ENCODE results near the gene PTPRT.

PTPRT gene

DNA sequence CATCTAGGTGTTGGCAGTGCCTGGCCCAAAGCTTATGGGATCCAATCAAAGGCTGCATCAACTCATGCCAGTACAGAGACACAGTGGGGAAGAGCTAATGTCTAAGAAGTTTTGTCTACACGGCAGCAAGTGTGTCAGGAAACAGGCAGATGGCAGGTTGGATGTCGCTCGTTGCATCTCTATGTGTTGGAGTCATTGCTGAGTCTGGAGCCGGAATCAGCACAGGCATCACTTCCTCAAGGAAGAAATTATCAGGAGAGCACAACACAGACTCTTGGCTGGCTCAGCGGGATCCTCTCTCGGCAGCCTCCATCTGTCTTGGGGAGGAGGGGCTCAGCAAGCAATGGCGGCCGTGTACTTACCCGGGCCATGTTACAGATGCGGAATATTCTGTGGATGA, 1104.3 kb downstream of the PTPRT start:
- no peak overlapping the region for H3K27ac ChIP-seq (ENCODE audit: extremely low read depth, low read depth, low read length)
- TF ChIP-seq, protein P1, sequence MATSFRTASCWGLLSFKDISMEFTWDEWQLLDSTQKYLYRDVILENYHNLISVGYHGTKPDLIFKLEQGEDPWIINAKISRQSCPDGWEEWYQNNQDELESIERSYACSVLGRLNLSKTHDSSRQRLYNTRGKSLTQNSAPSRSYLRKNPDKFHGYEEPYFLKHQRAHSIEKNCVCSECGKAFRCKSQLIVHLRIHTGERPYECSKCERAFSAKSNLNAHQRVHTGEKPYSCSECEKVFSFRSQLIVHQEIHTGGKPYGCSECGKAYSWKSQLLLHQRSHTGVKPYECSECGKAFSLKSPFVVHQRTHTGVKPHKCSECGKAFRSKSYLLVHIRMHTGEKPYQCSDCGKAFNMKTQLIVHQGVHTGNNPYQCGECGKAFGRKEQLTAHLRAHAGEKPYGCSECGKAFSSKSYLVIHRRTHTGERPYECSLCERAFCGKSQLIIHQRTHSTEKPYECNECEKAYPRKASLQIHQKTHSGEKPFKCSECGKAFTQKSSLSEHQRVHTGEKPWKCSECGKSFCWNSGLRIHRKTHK (tag by site-specific recombination; IDR thresholded peaks at IDR 0.05): no peak
- TF ChIP-seq REPIN1 (tag by site-specific recombination; IDR thresholded peaks at IDR 0.05; ENCODE audit: low read depth) (no peak), SCRT2 (tag by site-specific recombination; IDR thresholded peaks at IDR 0.05) (no peak), ZNF510 (tag by site-specific recombination; IDR thresholded peaks at IDR 0.05; ENCODE audit: insufficient replicate concordance) (no peak)
- H3K9me3 ChIP-seq (ENCODE audit: control insufficient read depth, insufficient read depth, low read depth, low read length): no peaks in the 10 kb centered on the region
- ChIA-PET CTCF (no interaction called here), POLR2A (no interaction called here)
- no peak overlapping the region for H3K4me3 ChIP-seq (ENCODE audit: low read depth, low read length)
- H3K36me3 ChIP-seq (ENCODE audit: control insufficient read depth in 2 of 2, insufficient read depth in 1 of 2, low read length in 2 of 2): no peaks in the 10 kb centered on the region
- peaks cover 4% of the 10 kb centered on the region for H3K4me1 ChIP-seq (ENCODE audit: control insufficient read depth, insufficient read depth, low read length)

DNA sequence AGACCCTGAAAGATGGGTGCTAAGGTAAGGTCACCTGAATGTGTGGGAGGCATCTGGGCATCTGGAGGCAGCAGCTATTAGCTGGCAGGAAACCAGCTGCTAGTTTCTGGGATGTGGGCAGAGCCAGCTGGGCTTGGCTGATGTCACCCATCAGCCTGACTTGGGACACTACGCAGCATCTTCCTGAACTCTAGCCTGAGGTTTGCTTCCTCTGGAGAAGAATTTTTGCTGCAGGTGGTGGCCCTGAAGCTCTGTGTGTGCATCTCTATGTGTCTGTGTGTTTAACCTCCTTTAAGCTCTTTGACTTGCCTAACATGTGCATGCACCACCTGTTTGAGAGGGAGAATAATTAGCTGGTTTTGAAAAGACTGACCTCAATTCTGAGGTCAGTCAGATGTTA, 1106.4 kb downstream of the PTPRT start:
- CTCF ChIA-PET: no interaction called here
- Histone ChIP-seq H3K9me3 (ENCODE audit: control insufficient read depth, insufficient read depth, low read depth, low read length) (no peaks in the 10 kb centered on the region), H3K4me1 (ENCODE audit: control insufficient read depth, insufficient read depth, low read length) (peaks cover 4% of the 10 kb centered on the region), H3K4me3 (ENCODE audit: low read depth, low read length) (no peak overlapping the region), H3K36me3 (ENCODE audit: control insufficient read depth in 2 of 2, insufficient read depth in 1 of 2, low read length in 2 of 2) (no peaks in the 10 kb centered on the region), H3K27ac (ENCODE audit: extremely low read depth, low read depth, low read length) (no peak overlapping the region)
- POLR2A ChIA-PET: no interaction called here
- no peak for TF ChIP-seq ZNF473 (tag by site-specific recombination; IDR thresholded peaks at IDR 0.05)

DNA sequence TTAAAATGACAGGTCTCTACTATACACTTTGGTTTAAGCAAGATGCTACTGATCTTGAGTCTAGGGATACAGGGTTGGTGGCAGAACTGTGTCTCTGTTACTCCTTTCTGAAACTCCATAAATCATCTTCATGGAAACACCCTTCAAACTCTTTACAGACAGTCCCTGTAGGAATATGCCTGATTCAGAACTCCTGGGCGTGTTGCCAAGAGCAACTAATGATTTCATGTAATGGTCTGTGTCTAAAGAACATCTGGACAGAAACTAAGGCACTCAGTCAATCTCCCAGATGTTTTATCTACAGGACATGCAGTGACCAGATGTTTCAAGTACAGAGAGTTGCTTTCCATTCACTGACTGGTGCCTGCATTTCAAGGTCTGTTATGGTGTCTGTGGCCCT, 1107.1 kb downstream of the PTPRT start:
- ChIA-PET CTCF (no interaction called here), POLR2A (no interaction called here)
- peaks cover 4% of the 10 kb centered on the region for H3K4me1 ChIP-seq (ENCODE audit: control insufficient read depth, insufficient read depth, low read length)
- no peak overlapping the region for H3K4me3 ChIP-seq (ENCODE audit: low read depth, low read length)
- H3K27ac ChIP-seq (ENCODE audit: extremely low read depth, low read depth, low read length): no peak overlapping the region
- TF ChIP-seq MEIS1 (CRISPR knock-in tag; IDR thresholded peaks at IDR 0.05; ENCODE audit: borderline replicate concordance): peak; percentile 79
- TF ChIP-seq ZNF664 (tag by site-specific recombination; IDR thresholded peaks at IDR 0.05): no peak
- no peaks in the 10 kb centered on the region for H3K36me3 ChIP-seq (ENCODE audit: control insufficient read depth in 2 of 2, insufficient read depth in 1 of 2, low read length in 2 of 2)
- H3K9me3 ChIP-seq (ENCODE audit: control insufficient read depth, insufficient read depth, low read depth, low read length): no peaks in the 10 kb centered on the region

DNA sequence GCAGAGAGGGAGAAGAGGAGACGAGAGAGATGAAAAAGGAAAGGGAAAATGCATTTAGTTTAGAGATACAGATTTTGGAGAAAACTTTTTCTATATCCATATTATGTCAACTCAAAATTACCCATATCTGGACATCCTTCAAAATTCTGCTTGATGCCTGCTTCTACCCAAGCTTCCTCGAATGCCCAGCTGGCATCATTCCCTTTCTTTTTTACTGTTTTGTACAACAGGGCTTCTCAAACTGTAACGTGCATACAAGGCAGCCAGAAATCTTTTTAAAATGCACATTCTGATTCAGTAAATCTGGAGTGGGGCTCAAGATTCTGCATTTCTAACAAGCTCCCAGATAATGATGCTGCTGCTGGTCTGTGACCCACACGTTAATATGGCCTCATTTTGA, 1108.8 kb downstream of the PTPRT start:
- POLR2A ChIA-PET: no interaction called here
- Histone ChIP-seq H3K36me3 (ENCODE audit: control insufficient read depth in 2 of 2, insufficient read depth in 1 of 2, low read length in 2 of 2) (no peaks in the 10 kb centered on the region), H3K27ac (ENCODE audit: extremely low read depth, low read depth, low read length) (no peak overlapping the region), H3K4me1 (ENCODE audit: control insufficient read depth, insufficient read depth, low read length) (peaks cover 4% of the 10 kb centered on the region), H3K4me3 (ENCODE audit: low read depth, low read length) (no peak overlapping the region), H3K9me3 (ENCODE audit: control insufficient read depth, insufficient read depth, low read depth, low read length) (no peaks in the 10 kb centered on the region)
- TF ChIP-seq ZNF140 (tag by site-specific recombination; IDR thresholded peaks at IDR 0.05): no peak
- TF ChIP-seq ZNF521 (tag by site-specific recombination; IDR thresholded peaks at IDR 0.05): no peak
- TF ChIP-seq KLF9 (tag by site-specific recombination; IDR thresholded peaks at IDR 0.05; ENCODE audit: low read depth): no peak
- TF ChIP-seq ZNF670 (tag by site-specific recombination; IDR thresholded peaks at IDR 0.05; ENCODE audit: low read depth): no peak
- TF ChIP-seq YY1 (tag by site-specific recombination; IDR thresholded peaks at IDR 0.05): no peak
- no peak for TF ChIP-seq GLI2 (tag by site-specific recombination; IDR thresholded peaks at IDR 0.05; ENCODE audit: borderline replicate concordance, low read depth)
- TF ChIP-seq, protein P2, sequence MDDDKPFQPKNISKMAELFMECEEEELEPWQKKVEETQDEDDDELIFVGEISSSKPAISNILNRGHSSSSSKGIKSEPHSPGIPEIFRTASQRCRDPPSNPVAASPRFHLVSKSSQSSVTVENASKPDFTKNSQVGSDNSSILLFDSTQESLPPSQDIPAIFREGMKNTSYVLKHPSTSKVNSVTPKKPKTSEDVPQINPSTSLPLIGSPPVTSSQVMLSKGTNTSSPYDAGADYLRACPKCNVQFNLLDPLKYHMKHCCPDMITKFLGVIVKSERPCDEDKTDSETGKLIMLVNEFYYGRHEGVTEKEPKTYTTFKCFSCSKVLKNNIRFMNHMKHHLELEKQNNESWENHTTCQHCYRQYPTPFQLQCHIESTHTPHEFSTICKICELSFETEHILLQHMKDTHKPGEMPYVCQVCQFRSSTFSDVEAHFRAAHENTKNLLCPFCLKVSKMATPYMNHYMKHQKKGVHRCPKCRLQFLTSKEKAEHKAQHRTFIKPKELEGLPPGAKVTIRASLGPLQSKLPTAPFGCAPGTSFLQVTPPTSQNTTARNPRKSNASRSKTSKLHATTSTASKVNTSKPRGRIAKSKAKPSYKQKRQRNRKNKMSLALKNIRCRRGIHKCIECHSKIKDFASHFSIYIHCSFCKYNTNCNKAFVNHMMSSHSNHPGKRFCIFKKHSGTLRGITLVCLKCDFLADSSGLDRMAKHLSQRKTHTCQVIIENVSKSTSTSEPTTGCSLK (tag by site-specific recombination; IDR thresholded peaks at IDR 0.05): no peak
- TF ChIP-seq ZNF624 (tag by site-specific recombination; IDR thresholded peaks at IDR 0.05): no peak
- no peak for TF ChIP-seq ZNF473 (tag by site-specific recombination; IDR thresholded peaks at IDR 0.05)
- TF ChIP-seq ZNF114 (tag by site-specific recombination; IDR thresholded peaks at IDR 0.05): no peak
- no peak for TF ChIP-seq ZNF837 (tag by site-specific recombination; IDR thresholded peaks at IDR 0.05)
- TF ChIP-seq, protein P3, sequence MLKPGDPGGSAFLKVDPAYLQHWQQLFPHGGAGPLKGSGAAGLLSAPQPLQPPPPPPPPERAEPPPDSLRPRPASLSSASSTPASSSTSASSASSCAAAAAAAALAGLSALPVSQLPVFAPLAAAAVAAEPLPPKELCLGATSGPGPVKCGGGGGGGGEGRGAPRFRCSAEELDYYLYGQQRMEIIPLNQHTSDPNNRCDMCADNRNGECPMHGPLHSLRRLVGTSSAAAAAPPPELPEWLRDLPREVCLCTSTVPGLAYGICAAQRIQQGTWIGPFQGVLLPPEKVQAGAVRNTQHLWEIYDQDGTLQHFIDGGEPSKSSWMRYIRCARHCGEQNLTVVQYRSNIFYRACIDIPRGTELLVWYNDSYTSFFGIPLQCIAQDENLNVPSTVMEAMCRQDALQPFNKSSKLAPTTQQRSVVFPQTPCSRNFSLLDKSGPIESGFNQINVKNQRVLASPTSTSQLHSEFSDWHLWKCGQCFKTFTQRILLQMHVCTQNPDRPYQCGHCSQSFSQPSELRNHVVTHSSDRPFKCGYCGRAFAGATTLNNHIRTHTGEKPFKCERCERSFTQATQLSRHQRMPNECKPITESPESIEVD (tag by site-specific recombination; IDR thresholded peaks at IDR 0.05): no peak
- TF ChIP-seq REPIN1 (tag by site-specific recombination; IDR thresholded peaks at IDR 0.05; ENCODE audit: low read depth): no peak
- no peak for TF ChIP-seq ZNF707 (tag by site-specific recombination; IDR thresholded peaks at IDR 0.05)
- TF ChIP-seq ZNF843 (tag by site-specific recombination; IDR thresholded peaks at IDR 0.05): no peak
- TF ChIP-seq ZNF19 (tag by site-specific recombination; IDR thresholded peaks at IDR 0.05; ENCODE audit: low read depth): no peak
- TF ChIP-seq ZNF514 (tag by site-specific recombination; IDR thresholded peaks at IDR 0.05): no peak
- no peak for TF ChIP-seq ZNF555 (tag by site-specific recombination; conservative IDR thresholded peaks at IDR 0.05)
- CTCF ChIA-PET: interaction anchor here (0.6 kb wide), 1 partner anchor 646 kb away, joined by 3 read pairs; no protein-coding TSS in a partner anchor
